ENCODE data around the gene TBC1D16.

- TF ChIP-seq CTCF (IDR thresholded peaks at IDR 0.05) (no peak), POLR2A (IDR thresholded peaks at IDR 0.05) (no peak)
Measured at GRCh38 chr17:79960788-79961522, 74.7 kb downstream of the TBC1D16 start.

All from esophagus squamous epithelium (tissue), 4 donors.